Activated naive CD8-positive, alpha-beta T cell treated with anti-CD3 and anti-CD28 coated beads, Interleukin-2, amount 50 U/mL, for 24 hours (primary cell): ENCODE results near the gene ULK4.
A peak's percentile ranks its signal among the peaks of the same experiment; 100 is the strongest.

ENCODE experiments used
- ATAC-seq: fragments of 150-1000 bp; cut with Tn5 transposase; one replicate; pipeline ENCODE4 v1.10.0; 2021
- DNase-seq: peaks from one replicate; pipeline ENCODE4 v3.0.0; 2021
- H3K27ac Mint-ChIP-seq: one replicate; pipeline ENCODE4 v1.8.0; 2021; ENCODE audit warnings: mild to moderate bottlenecking, mixed read lengths
- H3K27me3 Mint-ChIP-seq: one replicate; pipeline ENCODE4 v1.8.0; 2021; ENCODE audit warnings: mixed read lengths
- H3K36me3 Mint-ChIP-seq: one replicate; pipeline ENCODE4 v1.8.0; 2021; ENCODE audit warnings: low read depth, mixed read lengths
- H3K4me1 Mint-ChIP-seq: one replicate; pipeline ENCODE4 v1.8.0; 2021; ENCODE audit warnings: mixed read lengths
- H3K4me3 Mint-ChIP-seq: one replicate; pipeline ENCODE4 v1.8.0; 2021; ENCODE audit warnings: mild to moderate bottlenecking, moderate library complexity, mixed read lengths
- H3K9me3 Mint-ChIP-seq: one replicate; pipeline ENCODE4 v1.8.0; 2021; ENCODE audit warnings: mixed read lengths

Gene ULK4

DNA sequence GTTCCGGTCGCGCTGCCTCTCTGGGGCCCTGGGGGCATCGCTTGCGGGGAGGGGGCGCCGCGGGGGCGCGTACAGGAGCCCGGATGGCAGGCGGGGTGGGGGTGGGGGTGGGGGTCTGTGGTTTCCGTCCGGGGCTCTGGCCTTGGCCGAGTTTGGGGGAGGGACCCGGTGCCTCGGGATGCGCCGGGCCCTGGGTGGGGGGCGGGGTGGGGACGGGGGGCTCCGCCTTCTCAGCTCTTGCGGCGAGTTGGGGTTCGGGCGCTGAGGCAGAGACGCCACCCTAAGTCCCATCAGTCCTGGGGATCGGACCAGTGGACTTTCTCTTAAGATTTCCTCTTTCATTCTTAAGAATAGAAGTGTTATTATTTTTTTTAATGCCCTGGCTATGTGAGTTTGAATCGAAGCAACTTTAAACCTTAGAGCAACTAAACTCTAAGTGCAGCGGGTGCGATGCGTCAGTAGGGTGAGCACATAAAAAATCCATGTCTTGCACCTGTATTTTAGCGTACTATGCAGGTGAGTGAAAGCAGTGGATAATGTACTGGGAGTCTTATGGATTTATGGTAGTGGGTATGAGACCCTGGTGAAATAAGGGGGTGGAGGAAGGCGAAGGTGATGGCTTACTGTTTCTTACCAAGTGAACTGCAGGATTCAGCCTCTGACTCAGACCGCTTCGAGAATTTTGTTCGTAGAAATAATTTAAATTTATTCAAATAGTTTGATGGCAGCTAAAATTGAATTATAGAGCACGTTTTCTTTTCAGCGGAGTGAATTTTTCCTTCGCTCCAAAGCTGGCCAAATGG is 761.8 kb downstream of the ULK4 start:
- Mint-ChIP-seq H3K4me1 (peaks cover 48% of the 10 kb centered on the region), H3K36me3 (peaks cover 11% of the 10 kb centered on the region), H3K4me3 (peak overlapping the region; percentile 87), H3K27ac (peak overlapping the region; percentile 79), H3K27me3 (peaks cover 20% of the 10 kb centered on the region), H3K9me3 (no peaks in the 10 kb centered on the region)
- DNase-seq (peak; percentile 48), ATAC-seq (peak; percentile 33)

DNA sequence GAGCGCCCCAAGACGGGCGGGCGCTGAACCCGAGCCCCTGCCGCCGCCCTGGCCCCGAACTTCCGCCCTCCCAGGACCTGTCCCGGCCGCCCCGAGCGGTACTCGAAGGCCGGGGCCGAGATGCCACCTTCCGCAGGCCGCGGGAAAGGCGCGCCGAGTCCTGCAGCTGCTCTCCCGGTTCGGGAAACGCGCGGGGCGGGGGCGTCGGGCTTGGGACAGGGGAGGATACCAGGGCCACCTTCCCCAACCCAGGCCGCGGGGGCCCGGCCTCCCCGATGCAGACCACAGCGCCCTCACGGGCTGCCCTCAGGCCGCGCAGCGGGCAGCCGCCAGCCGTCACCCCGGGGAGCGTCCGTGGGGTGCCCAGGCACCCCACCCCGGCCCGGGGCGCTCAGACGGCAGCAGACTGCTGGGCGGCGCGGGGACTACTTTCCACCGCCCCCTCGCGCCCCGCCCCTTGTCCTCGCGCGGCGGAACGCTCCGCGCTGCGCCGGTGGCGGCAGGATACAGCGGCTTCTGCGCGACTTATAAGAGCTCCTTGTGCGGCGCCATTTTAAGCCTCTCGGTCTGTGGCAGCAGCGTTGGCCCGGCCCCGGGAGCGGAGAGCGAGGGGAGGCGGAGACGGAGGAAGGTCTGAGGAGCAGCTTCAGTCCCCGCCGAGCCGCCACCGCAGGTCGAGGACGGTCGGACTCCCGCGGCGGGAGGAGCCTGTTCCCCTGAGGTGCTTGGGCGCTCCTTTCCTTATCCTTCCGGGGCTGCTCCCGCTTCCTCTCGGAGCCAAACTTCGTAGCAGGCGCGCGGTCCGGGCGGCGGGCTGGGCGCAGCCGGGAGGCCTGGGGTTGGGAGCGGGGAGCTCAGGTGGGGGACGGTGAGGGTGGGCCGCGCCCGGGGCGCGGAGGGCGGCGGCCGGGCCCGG is 762.7 kb downstream of the ULK4 start, which contains the start of gene CTNNB1:
TSS of gene CTNNB1 (plus strand) at position 556 of the 916 bp plus-strand sequence. CDS start 24,564 bp downstream, outside the sequence.
- peaks cover 9% of the 10 kb centered on the region for H3K36me3 Mint-ChIP-seq

DNA sequence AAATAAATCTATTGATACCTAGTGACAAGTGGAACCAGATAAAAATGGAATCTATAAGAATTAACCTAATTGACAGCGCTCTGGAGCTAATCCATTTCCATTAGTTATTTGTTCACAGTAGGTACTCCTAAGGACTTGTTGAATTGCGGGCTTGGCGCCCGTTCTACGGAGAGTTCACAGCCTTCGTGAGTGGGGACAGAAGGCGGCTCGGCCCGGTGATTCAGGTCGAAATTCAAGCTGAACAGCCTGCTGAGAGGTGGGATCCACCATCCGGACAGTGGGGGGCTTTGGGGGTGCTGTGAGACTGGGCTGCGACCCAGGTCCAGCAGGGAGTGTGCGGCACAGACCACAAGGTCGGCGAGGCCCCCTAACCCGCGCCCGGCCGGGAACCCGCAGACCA is 763.4 kb downstream of the ULK4 start:
- peaks cover 33% of the 10 kb centered on the region for H3K4me1 Mint-ChIP-seq
- peak; percentile 1 for ATAC-seq
- H3K27ac Mint-ChIP-seq: peak overlapping the region; percentile 78
- peaks cover 22% of the 10 kb centered on the region for H3K27me3 Mint-ChIP-seq
- no peaks in the 10 kb centered on the region for H3K9me3 Mint-ChIP-seq
- peaks cover 9% of the 10 kb centered on the region for H3K36me3 Mint-ChIP-seq
- DNase-seq: peak; percentile 29
- peak overlapping the region; percentile 87 for H3K4me3 Mint-ChIP-seq

More for the DNA sequence above, 762.7 kb downstream of the ULK4 start, which contains the start of gene CTNNB1:
- Mint-ChIP-seq H3K27ac (peak within 1 kb of the TSS; percentile 96), H3K4me3 (peak within 1 kb of the TSS; percentile 87), H3K9me3 (no peaks in the 10 kb centered on the region), H3K27me3 (peaks cover 22% of the 10 kb centered on the region), H3K4me1 (peaks cover 40% of the 10 kb centered on the region)
- ATAC-seq (peak; percentile 92), DNase-seq (peak; percentile 90)

DNA sequence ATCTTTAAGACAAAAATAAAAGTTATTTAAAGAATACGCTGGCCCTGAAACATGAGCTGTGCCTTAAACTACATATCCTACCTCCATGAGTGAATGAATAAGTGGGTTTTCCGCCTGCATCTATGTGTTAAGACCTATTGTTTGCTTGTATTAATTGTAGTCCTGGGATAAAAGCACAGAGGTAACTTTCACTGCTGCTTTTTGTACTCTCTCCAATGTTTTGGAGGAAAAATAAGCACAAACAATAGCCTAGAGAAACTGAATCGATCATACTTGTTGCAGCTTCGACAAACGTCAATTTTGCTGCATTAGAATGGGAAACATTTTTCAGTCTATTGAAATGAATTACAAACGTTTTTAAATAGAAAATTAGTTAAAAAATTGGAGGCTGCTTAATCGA is 763.9 kb downstream of the ULK4 start:
- H3K27me3 Mint-ChIP-seq: peaks cover 22% of the 10 kb centered on the region
- H3K36me3 Mint-ChIP-seq: peaks cover 8% of the 10 kb centered on the region
- no peak for DNase-seq
- H3K27ac Mint-ChIP-seq: no peak overlapping the region
- no peak for ATAC-seq
- peaks cover 29% of the 10 kb centered on the region for H3K4me1 Mint-ChIP-seq
- peak overlapping the region; percentile 87 for H3K4me3 Mint-ChIP-seq
- no peaks in the 10 kb centered on the region for H3K9me3 Mint-ChIP-seq
